Thyroid gland (tissue), 4 donors: Measurements from ENCODE around the gene NPC1. TPM values are rescaled to one million over a fixed set of nuclear protein-coding genes. Genes with fewer than 3 reads are reported as not detected.

Experiments
- DNase-seq, 2 donors: peaks; one replicate each; pipeline ENCODE4 v3.0.0-alpha.2; 2019
- H3K27ac ChIP-seq, 3 donors: fragments of 200-600 bp; sonication (generic); 1 replicate in 2 of 3; 2 replicates in 1 of 3; pipeline ENCODE4 v1.5.1; 2016 to 2019; ENCODE audit warnings: mild to moderate bottlenecking in 1 of 3, moderate library complexity in 1 of 3
- H3K27me3 ChIP-seq: fragments of 200-600 bp; sonication (generic); one replicate; pipeline ENCODE4 v1.5.1; 2019
- H3K36me3 ChIP-seq, 2 donors: fragments of 200-600 bp; sonication (generic); one replicate each; pipeline ENCODE4 v1.5.1; 2016 to 2019
- H3K4me1 ChIP-seq, 2 donors: fragments of 200-600 bp; sonication (generic); one replicate each; pipeline ENCODE4 v1.5.1; 2017 to 2019
- H3K4me3 ChIP-seq, 3 donors: fragments of 200-600 bp; sonication (generic); replicated peaks in 1 of 3; 1 replicate in 2 of 3; 2 replicates in 1 of 3; pipeline ENCODE4 v1.5.1; 2016; ENCODE audit warnings: mild to moderate bottlenecking in 1 of 3
- H3K9me3 ChIP-seq: fragments of 200-600 bp; sonication (generic); one replicate; pipeline ENCODE4 v1.5.1; 2017
- POLR2A ChIP-seq, 2 donors: fragments of 450-650 bp; IDR thresholded peaks; one replicate each; pipeline ENCODE4 v1.6.1; 2017; ENCODE audit warnings: antibody characterized with exemption in 2 of 2, mild to moderate bottlenecking in 2 of 2, moderate library complexity in 1 of 2
- WGBS, 2 donors: methylation state at CpG; one replicate each; pipeline ENCODE4 v1.1.5; 2017; 5-methylcytosine and 5-hydroxymethylcytosine counted together
- intact Hi-C: fragments of 100-400 bp; cut with DNase I; formaldehyde crosslinking; loops from one replicate; pipeline ENCODE4 v1.15.1; 2023
- total RNA-seq, 4 donors: library from RNA; depleted of rRNA; stranded (reverse); fragments of >200 nt; gene quantifications; one replicate each; pipeline ENCODE4 v1.2.3, GENCODE V29; 2016
- TF ChIP-seq, protein P1 (sequence below), 6 experiments: fragments of 200-600 bp in 3 of 6; fragments of 450-650 bp in 3 of 6; sonication (generic) in 3 of 6; IDR thresholded peaks; one replicate each; pipeline ENCODE4 v1.5.1; 2016 to 2019; ENCODE audit warnings: antibody characterized with exemption in 6 of 6, mild to moderate bottlenecking in 2 of 6, inconsistent platforms in 1 of 6, moderate library complexity in 1 of 6

NPC1 gene
- total RNA-seq, 4 donors from 2014 or later, result 32.8 to 68.6 (median 42.0) TPM

DNA sequence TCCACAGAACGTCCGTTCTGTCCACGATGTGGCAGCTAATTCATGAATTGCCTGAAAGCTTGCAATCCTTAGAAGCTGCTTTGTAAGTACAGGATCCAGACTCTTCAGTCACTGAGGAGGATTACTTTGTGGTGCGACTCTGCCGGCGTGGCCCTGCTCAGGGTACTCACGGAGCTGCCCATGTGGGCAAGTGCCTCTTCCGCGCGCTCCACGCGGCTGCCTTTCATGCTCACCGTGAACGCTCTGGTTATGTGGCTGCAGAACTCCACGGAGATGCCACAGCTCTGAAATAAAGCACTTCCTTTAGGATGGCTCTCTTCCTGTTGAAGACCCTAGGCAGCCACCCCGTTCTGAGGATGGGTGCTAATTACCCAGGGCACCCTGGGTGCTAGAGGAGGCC lies 52.0 kb downstream of the NPC1 start:
- Histone ChIP-seq H3K36me3 (peaks cover 76 to 91% of the 10 kb centered on the region in 2 donors), H3K9me3 (no peaks in the 10 kb centered on the region), H3K4me1 (no peaks in the 10 kb centered on the region), H3K27me3 (no peaks in the 10 kb centered on the region), H3K27ac (no peak overlapping the region), H3K4me3 (no peak overlapping the region)
- intact Hi-C loops, result no loop called here
- no peak for TF ChIP-seq POLR2A (IDR thresholded peaks at IDR 0.05)
- TF ChIP-seq, protein P1, sequence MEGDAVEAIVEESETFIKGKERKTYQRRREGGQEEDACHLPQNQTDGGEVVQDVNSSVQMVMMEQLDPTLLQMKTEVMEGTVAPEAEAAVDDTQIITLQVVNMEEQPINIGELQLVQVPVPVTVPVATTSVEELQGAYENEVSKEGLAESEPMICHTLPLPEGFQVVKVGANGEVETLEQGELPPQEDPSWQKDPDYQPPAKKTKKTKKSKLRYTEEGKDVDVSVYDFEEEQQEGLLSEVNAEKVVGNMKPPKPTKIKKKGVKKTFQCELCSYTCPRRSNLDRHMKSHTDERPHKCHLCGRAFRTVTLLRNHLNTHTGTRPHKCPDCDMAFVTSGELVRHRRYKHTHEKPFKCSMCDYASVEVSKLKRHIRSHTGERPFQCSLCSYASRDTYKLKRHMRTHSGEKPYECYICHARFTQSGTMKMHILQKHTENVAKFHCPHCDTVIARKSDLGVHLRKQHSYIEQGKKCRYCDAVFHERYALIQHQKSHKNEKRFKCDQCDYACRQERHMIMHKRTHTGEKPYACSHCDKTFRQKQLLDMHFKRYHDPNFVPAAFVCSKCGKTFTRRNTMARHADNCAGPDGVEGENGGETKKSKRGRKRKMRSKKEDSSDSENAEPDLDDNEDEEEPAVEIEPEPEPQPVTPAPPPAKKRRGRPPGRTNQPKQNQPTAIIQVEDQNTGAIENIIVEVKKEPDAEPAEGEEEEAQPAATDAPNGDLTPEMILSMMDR (IDR thresholded peaks at IDR 0.05), result no peak
- 96 to 97% methylated on average over 16 of the region's 16 CpGs for WGBS, 2 donors
- DNase-seq, result no peak

DNA sequence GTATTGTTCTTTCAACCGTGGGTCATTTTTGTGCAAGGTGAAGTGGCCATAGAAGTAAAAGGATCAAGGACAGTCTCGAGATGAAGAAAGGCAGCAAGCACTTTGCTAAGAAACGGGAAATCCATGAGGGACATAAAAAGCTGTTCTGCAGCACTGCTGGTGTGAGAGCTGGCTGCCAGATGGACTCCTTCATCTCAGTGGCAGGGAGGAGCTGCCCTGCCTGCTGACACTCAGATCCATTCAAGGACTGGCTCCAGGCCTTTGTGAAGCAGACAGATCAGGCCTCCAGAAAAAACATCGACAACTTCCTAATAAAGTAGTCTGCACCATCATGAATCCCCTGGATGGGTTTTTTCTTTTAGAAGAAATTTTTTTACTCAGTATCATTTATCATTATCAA lies 53.5 kb downstream of the NPC1 start:
- Histone ChIP-seq H3K27ac (no peak overlapping the region), H3K4me1 (no peaks in the 10 kb centered on the region), H3K9me3 (no peaks in the 10 kb centered on the region), H3K4me3 (no peak overlapping the region), H3K36me3 (peaks cover 76 to 89% of the 10 kb centered on the region in 2 donors), H3K27me3 (no peaks in the 10 kb centered on the region)
- TF ChIP-seq POLR2A (IDR thresholded peaks at IDR 0.05), result no peak
- TF ChIP-seq, protein P1 (IDR thresholded peaks at IDR 0.05), result no peak
- intact Hi-C loops, result no loop called here
- DNase-seq, result no peak
- 78 to 89% methylated on average over 4 of the region's 4 CpGs for WGBS, 2 donors

DNA sequence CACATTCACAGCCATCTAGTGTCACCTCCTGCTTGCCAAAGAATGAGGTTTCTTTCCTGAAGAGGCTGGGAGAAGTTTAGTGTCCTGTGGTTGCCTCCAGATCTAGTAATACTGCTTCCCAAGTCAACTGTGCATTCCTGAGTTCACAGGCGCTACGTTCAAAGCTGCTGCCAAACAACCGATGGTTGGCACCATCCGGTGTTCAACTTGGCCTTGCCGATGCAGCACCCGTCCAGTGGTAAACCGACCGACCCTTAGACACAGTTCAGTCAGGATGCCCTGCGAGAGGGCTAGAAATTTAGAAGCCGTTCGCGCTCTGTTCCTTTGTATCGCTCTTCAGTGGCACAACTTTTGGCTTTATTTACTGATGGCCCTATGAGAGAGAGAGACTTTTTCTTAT lies 54.4 kb downstream of the NPC1 start:
- no peak overlapping the region for H3K27ac ChIP-seq
- WGBS, 2 donors, result 94 to 96% methylated on average over 13 of the region's 13 CpGs

DNA sequence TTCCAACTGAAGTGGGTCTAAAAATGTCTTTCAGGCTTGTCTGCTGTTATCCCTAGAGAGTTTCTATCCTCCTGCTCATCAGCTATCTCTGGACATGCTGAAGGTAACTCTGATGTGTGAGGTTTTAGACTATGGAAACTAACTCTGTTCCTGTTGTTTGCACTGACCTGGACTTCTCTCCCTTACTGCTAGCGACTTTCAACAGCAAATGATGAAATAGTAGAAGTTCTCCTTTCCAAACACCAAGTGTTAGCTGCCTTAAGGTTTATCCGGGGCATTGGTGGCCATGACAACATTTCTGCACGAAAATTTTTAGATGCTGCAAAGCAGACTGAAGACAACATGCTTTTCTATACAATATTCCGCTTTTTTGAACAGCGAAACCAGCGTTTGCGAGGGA lies 56.1 kb downstream of the NPC1 start:
- TF ChIP-seq, protein P1 (IDR thresholded peaks at IDR 0.05), result no peak
- no peak for TF ChIP-seq POLR2A (IDR thresholded peaks at IDR 0.05)

More for the DNA sequence above, 54.4 kb downstream of the NPC1 start:
- H3K4me3 ChIP-seq, result no peak overlapping the region
- H3K4me1 ChIP-seq, result no peaks in the 10 kb centered on the region
- no peaks in the 10 kb centered on the region for H3K27me3 ChIP-seq
- DNase-seq, result no peak
- no peaks in the 10 kb centered on the region for H3K9me3 ChIP-seq
- H3K36me3 ChIP-seq, result peaks cover 67 to 86% of the 10 kb centered on the region in 2 donors
- intact Hi-C loops, result no loop called here
- TF ChIP-seq POLR2A (IDR thresholded peaks at IDR 0.05), result no peak
- TF ChIP-seq, protein P1 (IDR thresholded peaks at IDR 0.05), result no peak

DNA sequence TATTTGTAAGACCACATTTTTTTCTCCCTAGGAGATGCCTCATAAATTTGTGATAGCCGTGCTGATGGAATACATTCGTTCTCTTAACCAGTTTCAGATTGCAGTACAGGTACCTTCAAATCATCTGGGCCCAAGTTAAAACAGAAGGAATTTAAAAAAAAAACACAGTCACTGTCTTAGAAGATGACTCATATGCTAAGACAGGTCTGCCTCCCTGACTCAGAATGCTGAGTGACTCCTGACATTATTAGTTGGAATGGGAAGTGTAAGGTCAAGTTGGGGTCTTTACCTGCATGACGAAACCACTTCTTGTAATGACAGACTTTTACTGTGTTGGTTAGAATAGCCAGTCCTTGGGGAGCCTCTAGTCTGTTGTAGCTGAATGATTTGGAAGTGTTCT lies 56.7 kb downstream of the NPC1 start:
- intact Hi-C loops, result no loop called here
- Histone ChIP-seq H3K27ac (no peak overlapping the region), H3K4me3 (no peak overlapping the region), H3K27me3 (no peaks in the 10 kb centered on the region), H3K4me1 (no peaks in the 10 kb centered on the region), H3K36me3 (peaks cover 74 to 82% of the 10 kb centered on the region in 2 donors), H3K9me3 (no peaks in the 10 kb centered on the region)
- TF ChIP-seq POLR2A (IDR thresholded peaks at IDR 0.05), result no peak
- TF ChIP-seq, protein P1 (IDR thresholded peaks at IDR 0.05), result no peak
- DNase-seq, result no peak
- WGBS, 2 donors, result 90 to 91% methylated on average over 3 of the region's 3 CpGs

More for the DNA sequence above, 56.1 kb downstream of the NPC1 start:
- H3K27me3 ChIP-seq, result no peaks in the 10 kb centered on the region
- H3K9me3 ChIP-seq, result no peaks in the 10 kb centered on the region
- no peaks in the 10 kb centered on the region for H3K4me1 ChIP-seq
- WGBS, 2 donors, result 92 to 93% methylated on average over 7 of the region's 7 CpGs
- H3K36me3 ChIP-seq, result peaks cover 75 to 87% of the 10 kb centered on the region in 2 donors
- no peak for DNase-seq
- H3K27ac ChIP-seq, result no peak overlapping the region
- H3K4me3 ChIP-seq, result no peak overlapping the region
- intact Hi-C loops, result no loop called here
